Natural killer cell treated with Interleukin-12 subunit alpha and Interleukin-12 subunit beta and Interleukin-15 and Interleukin-18, amount 100 ng/mL, for 72 hours (primary cell): ENCODE results near the gene SH3BP1. TPM values are rescaled to one million over a fixed set of nuclear protein-coding genes. Genes with fewer than 3 reads are reported as not detected.
A peak's percentile ranks its signal among the peaks of the same experiment; 100 is the strongest.

ENCODE experiments used
- ATAC-seq, 2 donors: fragments of 150-1000 bp; cut with Tn5 transposase in 1 of 2; sonication (Bioruptor Pico), chemical (Tn5 transposase) in 1 of 2; 2 replicates each; pipeline ENCODE4 v1.10.0; 2021
- DNase-seq: peaks from one replicate; pipeline ENCODE4 v3.0.0; 2022; ENCODE audit warnings: low spot score
- H3K27ac Mint-ChIP-seq, 2 donors: 1 replicate in 1 of 2; 2 replicates in 1 of 2; pipeline ENCODE4 v1.8.0; 2022; ENCODE audit warnings: mixed read lengths in 2 of 2, mild to moderate bottlenecking in 1 of 2, moderate library complexity in 1 of 2
- H3K27me3 Mint-ChIP-seq, 2 donors: 1 replicate in 1 of 2; 2 replicates in 1 of 2; pipeline ENCODE4 v1.8.0; 2022; ENCODE audit warnings: mixed read lengths in 2 of 2
- H3K36me3 Mint-ChIP-seq: one replicate; pipeline ENCODE4 v1.8.0; 2022; ENCODE audit warnings: mixed read lengths
- H3K4me1 Mint-ChIP-seq, 2 donors: 1 replicate in 1 of 2; 2 replicates in 1 of 2; pipeline ENCODE4 v1.8.0; 2022; ENCODE audit warnings: low read depth in 2 of 2, mixed read lengths in 2 of 2, mild to moderate bottlenecking in 1 of 2
- H3K4me3 Mint-ChIP-seq: one replicate; pipeline ENCODE4 v1.8.0; 2022; ENCODE audit warnings: mixed read lengths
- H3K9me3 Mint-ChIP-seq: 2 replicates; pipeline ENCODE4 v1.8.0; 2022; ENCODE audit warnings: mixed read lengths
- total RNA-seq, 2 donors: library from RNA; stranded (reverse); gene quantifications; one replicate each; pipeline ENCODE4 v1.2.3, GENCODE V29; 2022

The SH3BP1 gene
- total RNA-seq, 2 donors from 2014 or later, result 160 to 229 TPM

GRCh38 chr22:37696657-37697537 lies 57.4 kb downstream of the SH3BP1 start, which contains the start of gene TRIOBP:
TRIOBP (plus strand) TSS chr22:37697048; CDS start chr22:37701366, 4,318 bp downstream.
- DNase-seq, result peak; percentile 96
- Mint-ChIP-seq H3K4me1 (peaks cover 24 to 27% of the 10 kb centered on the region in 2 donors), H3K36me3 (no peaks in the 10 kb centered on the region), H3K27me3 (no peaks in the 10 kb centered on the region), H3K4me3 (peak within 1 kb of the TSS; percentile 50), H3K9me3 (no peaks in the 10 kb centered on the region), H3K27ac (peak within 1 kb of the TSS in 1 of 2 donors; percentile 86)
- peak; percentile 99 for ATAC-seq

DNA sequence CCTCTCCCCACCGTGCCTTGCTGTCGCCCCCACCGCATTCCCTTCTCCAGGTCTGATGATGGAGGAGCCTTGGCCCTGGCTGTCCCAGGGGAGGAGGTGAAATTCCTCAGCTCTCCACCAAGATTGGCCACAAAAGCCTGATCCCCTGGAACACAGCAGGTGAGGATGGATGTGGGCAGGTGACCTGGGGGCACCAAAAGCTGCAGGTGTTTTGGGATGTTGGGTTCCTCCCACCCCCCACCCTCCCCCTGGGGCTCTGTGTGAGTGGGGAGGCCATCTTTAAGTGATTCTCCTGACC lies 58.0 kb downstream of the SH3BP1 start:
- Mint-ChIP-seq H3K9me3 (no peaks in the 10 kb centered on the region), H3K4me1 (peaks cover 24 to 28% of the 10 kb centered on the region in 2 donors), H3K27me3 (no peaks in the 10 kb centered on the region), H3K27ac (no peak overlapping the region), H3K36me3 (no peaks in the 10 kb centered on the region), H3K4me3 (no peak overlapping the region)
- ATAC-seq (no peak), DNase-seq (no peak)

GRCh38 chr22:37701141-37701786 lies 61.8 kb downstream of the SH3BP1 start:
- no peaks in the 10 kb centered on the region for H3K9me3 Mint-ChIP-seq
- peak overlapping the region; percentile 65 for H3K4me3 Mint-ChIP-seq
- no peaks in the 10 kb centered on the region for H3K27me3 Mint-ChIP-seq
- no peaks in the 10 kb centered on the region for H3K36me3 Mint-ChIP-seq
- ATAC-seq (peak; percentile 41 to 46), DNase-seq (peak; percentile 81)
- peak overlapping the region; percentile 60 to 67 for H3K27ac Mint-ChIP-seq
- H3K4me1 Mint-ChIP-seq, result peaks cover 18 to 30% of the 10 kb centered on the region in 2 donors

GRCh38 chr22:37703906-37704305 lies 64.4 kb downstream of the SH3BP1 start:
- Mint-ChIP-seq H3K9me3 (no peaks in the 10 kb centered on the region), H3K4me1 (peaks cover 13 to 22% of the 10 kb centered on the region in 2 donors), H3K4me3 (no peak overlapping the region), H3K27ac (no peak overlapping the region), H3K27me3 (no peaks in the 10 kb centered on the region), H3K36me3 (no peaks in the 10 kb centered on the region)
- ATAC-seq, result no peak
- no peak for DNase-seq

DNA sequence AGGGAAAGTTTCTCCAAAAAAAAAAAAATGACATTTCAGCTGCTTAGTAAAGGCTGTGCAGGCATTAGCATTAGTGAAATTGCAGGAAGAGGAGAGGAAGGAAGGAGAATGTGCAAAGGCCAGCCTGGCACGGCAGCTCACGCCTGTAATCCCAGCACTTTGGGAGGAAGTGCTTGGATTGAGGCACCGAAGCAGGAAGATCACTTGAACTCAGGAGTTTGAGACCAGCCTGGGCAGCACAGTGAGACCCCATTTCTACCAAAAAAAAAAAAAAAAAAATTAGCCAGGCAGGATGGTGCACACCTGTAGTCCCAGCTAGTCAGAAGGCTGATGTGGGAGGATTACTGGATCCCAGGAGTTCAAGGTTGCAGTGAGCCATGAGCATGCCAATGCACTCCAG lies 65.2 kb downstream of the SH3BP1 start:
- Mint-ChIP-seq H3K9me3 (no peaks in the 10 kb centered on the region), H3K4me1 (peaks cover 13 to 22% of the 10 kb centered on the region in 2 donors), H3K27ac (no peak overlapping the region), H3K36me3 (no peaks in the 10 kb centered on the region), H3K27me3 (no peaks in the 10 kb centered on the region), H3K4me3 (no peak overlapping the region)
- DNase-seq, result no peak
- no peak for ATAC-seq

DNA sequence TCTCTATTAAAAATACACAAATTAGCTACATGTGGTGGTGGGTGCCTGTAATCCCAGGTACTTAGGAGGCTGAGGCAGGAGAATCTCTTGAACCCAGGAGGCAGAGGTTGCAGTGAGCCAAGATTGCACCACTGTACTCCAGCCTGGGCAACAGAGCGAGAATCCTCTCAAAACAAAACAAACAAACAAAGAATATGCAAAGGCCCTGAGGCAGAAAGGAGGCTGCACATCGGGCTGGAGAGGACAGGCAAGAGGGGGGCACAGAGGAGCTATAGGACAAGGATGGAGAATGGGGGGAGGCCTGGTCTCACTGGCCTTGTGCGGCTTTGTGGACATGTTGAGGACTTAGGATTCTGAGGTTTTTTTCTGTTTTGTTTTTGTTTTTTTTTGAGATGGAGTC lies 65.7 kb downstream of the SH3BP1 start:
- DNase-seq, result no peak
- H3K9me3 Mint-ChIP-seq, result no peaks in the 10 kb centered on the region
- peaks cover 13 to 25% of the 10 kb centered on the region in 2 donors for H3K4me1 Mint-ChIP-seq
- H3K4me3 Mint-ChIP-seq, result no peak overlapping the region
- no peak overlapping the region for H3K27ac Mint-ChIP-seq
- no peaks in the 10 kb centered on the region for H3K27me3 Mint-ChIP-seq
- no peaks in the 10 kb centered on the region for H3K36me3 Mint-ChIP-seq
- no peak for ATAC-seq

Other genes with a start within 250 kb of the SH3BP1 start
- gene ELFN2, start 212.2 kb upstream of the SH3BP1 start, total RNA-seq, result under 1 TPM in 1 of 2 donors, not detected in 1; 0.40 TPM
- gene MFNG, start 153.3 kb upstream of the SH3BP1 start, total RNA-seq, result 100 to 1,000 TPM; 135 to 338 TPM
- gene CARD10, start 120.3 kb upstream of the SH3BP1 start, total RNA-seq, result under 1 TPM; 0.38 to 0.53 TPM
- 1 to 10 TPM; 1.9 to 3.5 TPM for gene CDC42EP1, start 79.2 kb upstream of the SH3BP1 start, total RNA-seq
- gene LGALS2, start 59.6 kb upstream of the SH3BP1 start, total RNA-seq, result not detected
- gene GGA1, start 30.8 kb upstream of the SH3BP1 start, total RNA-seq, result 100 to 1,000 TPM in 1 of 2 donors, 10 to 100 TPM in 1; 85.5 to 142 TPM
- gene PDXP, start 19.1 kb downstream of the SH3BP1 start, total RNA-seq, result 10 to 100 TPM; 43.9 to 58.4 TPM
- 100 to 1,000 TPM; 290 to 675 TPM for gene LGALS1, start 36.0 kb downstream of the SH3BP1 start, total RNA-seq
- 10 to 100 TPM; 37.4 to 48.3 TPM for gene NOL12, start 46.7 kb downstream of the SH3BP1 start, total RNA-seq
- gene TRIOBP, start 57.4 kb downstream of the SH3BP1 start, total RNA-seq, result 10 to 100 TPM; 29.9 to 35.1 TPM
- gene GCAT, start 168.3 kb downstream of the SH3BP1 start, total RNA-seq, result 10 to 100 TPM; 11.5 to 12.3 TPM
- gene GALR3, start 183.7 kb downstream of the SH3BP1 start, total RNA-seq, result not detected
- 10 to 100 TPM; 23.2 to 42.2 TPM for gene ANKRD54, start 204.7 kb downstream of the SH3BP1 start, total RNA-seq
- 100 to 1,000 TPM; 271 to 340 TPM for gene EIF3L, start 209.8 kb downstream of the SH3BP1 start, total RNA-seq